HG02678 (cell line): ENCODE data around the gene SAMSN1.
"Not testable (repeated sequence)": the region's sequence is repeated elsewhere in the genome, so short reads cannot be mapped to it uniquely, and the experiment has no call there.

Experiments
- ATAC-seq: cut with Tn5 transposase; IDR thresholded peaks from one replicate; pipeline ENCODE4 v1.9.1; 2021; ENCODE audit warnings: mild to moderate bottlenecking, moderate library complexity; ENCODE audit not compliant: unreplicated experiment

SAMSN1 gene

GRCh38 chr21:14531757-14532316, 14.3 kb downstream of the SAMSN1 start:
- no peak for ATAC-seq

GRCh38 chr21:14530592-14530991, 15.5 kb downstream of the SAMSN1 start:
- no peak for ATAC-seq

- ATAC-seq = no peak
Observed at GRCh38 chr21:14528815-14529214, 17.3 kb downstream of the SAMSN1 start.

GRCh38 chr21:14527696-14528652, 18.1 kb downstream of the SAMSN1 start:
- no peak for ATAC-seq

- ATAC-seq = no peak
Observed at GRCh38 chr21:14526836-14527695, 19.0 kb downstream of the SAMSN1 start.

- ATAC-seq = no peak
Observed at GRCh38 chr21:14526199-14526598, 19.9 kb downstream of the SAMSN1 start.

GRCh38 chr21:14523234-14523633, 22.9 kb downstream of the SAMSN1 start:
- peak; percentile 86 for ATAC-seq

- ATAC-seq = no peak
Observed at GRCh38 chr21:14522736-14523135, 23.4 kb downstream of the SAMSN1 start.

GRCh38 chr21:14520535-14520934, 25.6 kb downstream of the SAMSN1 start:
- no peak for ATAC-seq

GRCh38 chr21:14519000-14519399, 27.1 kb downstream of the SAMSN1 start:
- ATAC-seq = no peak

- no peak for ATAC-seq
Observed at GRCh38 chr21:14513804-14514203, 32.3 kb downstream of the SAMSN1 start.

- not testable (repeated sequence) for ATAC-seq
Observed at GRCh38 chr21:14506859-14507457, 39.2 kb downstream of the SAMSN1 start.

GRCh38 chr21:14500873-14501272, 45.2 kb downstream of the SAMSN1 start:
- no peak for ATAC-seq

- no peak for ATAC-seq
Observed at GRCh38 chr21:14499316-14499715, 46.8 kb downstream of the SAMSN1 start.

- no peak for ATAC-seq
Observed at GRCh38 chr21:14497825-14498224, 48.3 kb downstream of the SAMSN1 start.

- no peak for ATAC-seq
Observed at GRCh38 chr21:14495075-14495474, 51.0 kb downstream of the SAMSN1 start.

- not testable (repeated sequence) for ATAC-seq
Observed at GRCh38 chr21:14494181-14494580, 51.9 kb downstream of the SAMSN1 start.

- ATAC-seq = no peak
Observed at GRCh38 chr21:14493731-14494130, 52.4 kb downstream of the SAMSN1 start.

- no peak for ATAC-seq
Observed at GRCh38 chr21:14492931-14493330, 53.2 kb downstream of the SAMSN1 start.

GRCh38 chr21:14491269-14491681, 54.8 kb downstream of the SAMSN1 start:
- ATAC-seq = no peak

- ATAC-seq = no peak
Observed at GRCh38 chr21:14488672-14489204, 57.4 kb downstream of the SAMSN1 start.
